Measurements from ENCODE around the gene SNTN. TPM values are rescaled to one million over a fixed set of nuclear protein-coding genes. Genes with fewer than 3 reads are reported as not detected.

The SNTN gene
- total RNA-seq, 4 donors from 2014 or later: not detected

- Histone ChIP-seq H3K9me3 (no peaks in the 10 kb centered on the region), H3K36me3 (no peaks in the 10 kb centered on the region), H3K4me3 (no peak overlapping the region), H3K27me3 (no peaks in the 10 kb centered on the region), H3K4me1 (no peaks in the 10 kb centered on the region), H3K27ac (no peak overlapping the region)
- TF ChIP-seq POLR2AphosphoS5 (IDR thresholded peaks at IDR 0.05) (no peak), EP300 (IDR thresholded peaks at IDR 0.05) (no peak), POLR2A (IDR thresholded peaks at IDR 0.05) (no peak)
- TF ChIP-seq, protein P1, sequence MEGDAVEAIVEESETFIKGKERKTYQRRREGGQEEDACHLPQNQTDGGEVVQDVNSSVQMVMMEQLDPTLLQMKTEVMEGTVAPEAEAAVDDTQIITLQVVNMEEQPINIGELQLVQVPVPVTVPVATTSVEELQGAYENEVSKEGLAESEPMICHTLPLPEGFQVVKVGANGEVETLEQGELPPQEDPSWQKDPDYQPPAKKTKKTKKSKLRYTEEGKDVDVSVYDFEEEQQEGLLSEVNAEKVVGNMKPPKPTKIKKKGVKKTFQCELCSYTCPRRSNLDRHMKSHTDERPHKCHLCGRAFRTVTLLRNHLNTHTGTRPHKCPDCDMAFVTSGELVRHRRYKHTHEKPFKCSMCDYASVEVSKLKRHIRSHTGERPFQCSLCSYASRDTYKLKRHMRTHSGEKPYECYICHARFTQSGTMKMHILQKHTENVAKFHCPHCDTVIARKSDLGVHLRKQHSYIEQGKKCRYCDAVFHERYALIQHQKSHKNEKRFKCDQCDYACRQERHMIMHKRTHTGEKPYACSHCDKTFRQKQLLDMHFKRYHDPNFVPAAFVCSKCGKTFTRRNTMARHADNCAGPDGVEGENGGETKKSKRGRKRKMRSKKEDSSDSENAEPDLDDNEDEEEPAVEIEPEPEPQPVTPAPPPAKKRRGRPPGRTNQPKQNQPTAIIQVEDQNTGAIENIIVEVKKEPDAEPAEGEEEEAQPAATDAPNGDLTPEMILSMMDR (IDR thresholded peaks at IDR 0.05): no peak
- ATAC-seq: no peak
- 82 to 92% methylated on average over 4 of the region's 4 CpGs for WGBS, 2 donors (ENCODE audit: low coverage in 1 of 2)
Measured at GRCh38 chr3:63705092-63705645, 52.7 kb downstream of the SNTN start.

DNA sequence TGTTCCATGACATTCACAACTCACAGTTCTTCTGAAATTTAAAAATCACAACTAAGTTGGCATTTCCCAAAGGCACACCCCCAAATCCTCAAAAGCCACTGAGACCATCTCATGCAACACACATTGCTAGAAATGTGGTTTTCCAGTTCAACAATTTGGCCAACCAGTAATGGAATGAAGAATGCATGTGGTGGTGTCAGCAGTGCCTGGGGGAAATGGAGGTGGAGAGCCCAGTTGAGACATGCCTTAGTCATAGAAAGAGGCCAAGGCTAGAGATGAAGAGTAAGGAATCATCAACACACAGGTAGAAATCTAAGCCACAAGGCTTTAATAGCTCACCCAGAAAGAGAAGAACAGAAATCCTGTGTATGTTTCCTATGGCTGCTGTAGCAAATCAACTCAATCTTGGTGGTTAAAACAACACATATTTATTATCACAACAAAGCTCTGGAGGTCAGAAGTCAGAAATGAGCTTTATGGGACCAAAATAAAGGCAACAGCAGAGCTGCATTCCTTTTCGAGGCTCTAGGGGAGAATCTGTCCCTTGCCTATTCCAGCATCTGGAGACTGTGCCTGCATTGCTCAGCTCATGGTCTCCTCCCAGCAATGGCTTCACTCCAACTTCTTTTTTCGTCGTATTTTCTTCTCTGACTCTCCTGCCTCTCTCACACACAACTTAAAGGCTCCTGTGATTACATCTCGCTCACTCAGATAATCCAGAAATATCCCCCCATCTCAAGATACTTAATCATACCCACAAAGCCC lies 54.0 kb downstream of the SNTN start:
- H3K27ac ChIP-seq: no peak overlapping the region
- 47 to 64% methylated on average over 4 of the region's 4 CpGs for WGBS, 2 donors (ENCODE audit: low coverage in 1 of 2)
- no peaks in the 10 kb centered on the region for H3K4me1 ChIP-seq
- H3K4me3 ChIP-seq: no peak overlapping the region
- no peak for TF ChIP-seq POLR2AphosphoS5 (IDR thresholded peaks at IDR 0.05)
- TF ChIP-seq, protein P1 (IDR thresholded peaks at IDR 0.05): no peak
- no peak for TF ChIP-seq POLR2A (IDR thresholded peaks at IDR 0.05)
- no peak for TF ChIP-seq EP300 (IDR thresholded peaks at IDR 0.05)
- ATAC-seq: no peak
- H3K27me3 ChIP-seq: no peaks in the 10 kb centered on the region
- H3K9me3 ChIP-seq: no peaks in the 10 kb centered on the region
- H3K36me3 ChIP-seq: no peaks in the 10 kb centered on the region

DNA sequence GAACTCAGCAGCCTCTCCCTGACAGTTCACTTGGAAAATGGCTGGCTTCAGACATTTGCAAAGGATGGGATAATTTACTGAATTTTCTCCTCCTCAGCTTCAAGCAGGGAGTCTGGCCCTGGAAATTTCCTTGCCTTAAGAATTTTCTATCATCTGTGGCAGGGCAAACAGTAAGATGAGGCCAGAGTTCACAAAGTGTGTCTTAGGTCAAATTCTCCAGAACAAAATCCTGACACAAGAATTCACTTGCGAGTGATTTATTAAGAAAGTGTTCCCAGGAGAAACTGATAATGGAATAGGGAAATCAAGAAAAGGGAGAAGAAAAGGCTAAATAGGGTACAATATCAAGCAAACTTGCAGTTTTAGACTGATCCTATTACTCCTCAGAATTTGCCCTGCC lies 55.3 kb downstream of the SNTN start:
- WGBS, 2 donors (ENCODE audit: low coverage in 1 of 2): 70 to 79% methylated on average over 1 of the region's 1 CpG
- no peaks in the 10 kb centered on the region for H3K27me3 ChIP-seq
- no peaks in the 10 kb centered on the region for H3K9me3 ChIP-seq
- TF ChIP-seq EP300 (IDR thresholded peaks at IDR 0.05) (no peak), POLR2A (IDR thresholded peaks at IDR 0.05) (no peak), POLR2AphosphoS5 (IDR thresholded peaks at IDR 0.05) (no peak)
- TF ChIP-seq, protein P1 (IDR thresholded peaks at IDR 0.05): no peak
- H3K4me1 ChIP-seq: no peaks in the 10 kb centered on the region
- H3K27ac ChIP-seq: no peak overlapping the region
- ATAC-seq: no peak
- no peaks in the 10 kb centered on the region for H3K36me3 ChIP-seq
- no peak overlapping the region for H3K4me3 ChIP-seq

GRCh38 chr3:63709576-63709975 lies 57.1 kb downstream of the SNTN start:
- ATAC-seq: no peak
- Histone ChIP-seq H3K4me3 (no peak overlapping the region), H3K27me3 (no peaks in the 10 kb centered on the region), H3K27ac (no peak overlapping the region), H3K4me1 (no peaks in the 10 kb centered on the region), H3K9me3 (no peaks in the 10 kb centered on the region), H3K36me3 (no peaks in the 10 kb centered on the region)
- TF ChIP-seq, protein P1 (IDR thresholded peaks at IDR 0.05): no peak
- TF ChIP-seq POLR2AphosphoS5 (IDR thresholded peaks at IDR 0.05): no peak
- TF ChIP-seq POLR2A (IDR thresholded peaks at IDR 0.05): no peak
- no peak for TF ChIP-seq EP300 (IDR thresholded peaks at IDR 0.05)
- WGBS, 2 donors (ENCODE audit: low coverage in 1 of 2): 65 to 93% methylated on average over 2 to 3 of the region's 3 CpGs

Other genes starting within 250 kb of the SNTN start
- gene C3orf49, start 166.6 kb downstream of the SNTN start, total RNA-seq: not detected
- 10 to 100 TPM; 61.4 to 84.4 (median 81.1) TPM for gene THOC7, start 211.1 kb downstream of the SNTN start, total RNA-seq
- gene ATXN7, start 211.2 kb downstream of the SNTN start, total RNA-seq: 10 to 100 TPM; 15.5 to 36.3 (median 19.8) TPM

All from gastroesophageal sphincter (tissue), 4 donors.